CD4-positive, alpha-beta T cell (primary cell): ENCODE data around the gene BCL11B. TPM values are rescaled to one million over a fixed set of nuclear protein-coding genes. Genes with fewer than 3 reads are reported as not detected.

ENCODE experiments used
- ATAC-seq: fragments of 200-7000 bp; cut with Tn5 transposase; one replicate; pipeline ENCODE4 v1.10.0; 2022; ENCODE audit warnings: mild to moderate bottlenecking; ENCODE audit not compliant: poor library complexity
- CTCF ChIA-PET: fragments of 350-600 bp; sonication (Branson Sonifier 250); formaldehyde crosslinking; loops from one replicate; lab custom pipeline; 2021; ENCODE audit warnings: antibody characterized with exemption, inconsistent platforms; lab: Charles Lee
- POLR2A ChIA-PET: fragments of 350-600 bp; sonication (Branson Sonifier 250); formaldehyde crosslinking; loops from one replicate; lab custom pipeline; 2021; ENCODE audit warnings: antibody characterized with exemption, inconsistent platforms; lab: Charles Lee
- DNase-seq, 14 experiments: peaks; one replicate each; pipeline ENCODE4 v3.0.0-alpha.2; 2013 to 2020; ENCODE audit warnings: mixed read lengths in 2 of 14
- H3K27ac ChIP-seq, 2 donors: one replicate each; pipeline versions ENCODE4 v1.5.1 to v1.7.0; 2013; ENCODE audit warnings: low read length in 2 of 2, low read depth in 1 of 2, mild to moderate bottlenecking in 1 of 2
- H3K27me3 ChIP-seq, 2 experiments: 1 replicate in 1 of 2; 2 replicates in 1 of 2; pipeline versions ENCODE4 v1.6.1 to v1.7.0; 2013; ENCODE audit warnings: low read length in 2 of 2, control low read depth in 1 of 2, mild to moderate bottlenecking in 1 of 2, moderate library complexity in 1 of 2; ENCODE audit not compliant: insufficient read depth in 2 of 2, control insufficient read depth in 1 of 2
- H3K36me3 ChIP-seq: one replicate; pipeline ENCODE4 v1.6.1; 2013; ENCODE audit warnings: low read length, control low read depth; ENCODE audit not compliant: insufficient read depth
- H3K4me1 ChIP-seq: one replicate; pipeline ENCODE4 v1.6.1; 2013; ENCODE audit warnings: low read length, control low read depth; ENCODE audit not compliant: insufficient read depth
- H3K4me3 ChIP-seq: one replicate; pipeline ENCODE4 v1.5.1; 2013; ENCODE audit warnings: mild to moderate bottlenecking, low read length, moderate library complexity
- H3K9me3 ChIP-seq, 2 experiments: 1 replicate in 1 of 2; 2 replicates in 1 of 2; pipeline versions ENCODE4 v1.6.1 to v1.7.0; 2013; ENCODE audit warnings: low read length in 2 of 2, mild to moderate bottlenecking in 2 of 2, control low read depth in 1 of 2, moderate library complexity in 1 of 2; ENCODE audit not compliant: control insufficient read depth in 1 of 2, insufficient read depth in 1 of 2
- H3K27ac Mint-ChIP-seq: one replicate; pipeline ENCODE4 v1.8.0; 2020; ENCODE audit warnings: mixed read lengths
- H3K27me3 Mint-ChIP-seq: one replicate; pipeline ENCODE4 v1.8.0; 2021; ENCODE audit warnings: mixed read lengths
- H3K36me3 Mint-ChIP-seq: one replicate; pipeline ENCODE4 v1.8.0; 2021; ENCODE audit warnings: low read depth, mixed read lengths
- H3K4me1 Mint-ChIP-seq: one replicate; pipeline ENCODE4 v1.8.0; 2021; ENCODE audit warnings: low read depth, mixed read lengths
- H3K4me3 Mint-ChIP-seq: one replicate; pipeline ENCODE4 v1.8.0; 2020; ENCODE audit warnings: mild to moderate bottlenecking, mixed read lengths
- H3K9me3 Mint-ChIP-seq: one replicate; pipeline ENCODE4 v1.8.0; 2020; ENCODE audit warnings: mixed read lengths
- CTCF ChIP-seq: fragments of 200-600 bp; IDR thresholded peaks from one replicate; pipeline ENCODE4 v1.8.0; 2022; ENCODE audit warnings: antibody characterized with exemption, mild to moderate bottlenecking
- intact Hi-C, 2 experiments: fragments of 100-400 bp; cut with DNase I in 1 of 2; cut with micrococcal nuclease in 1 of 2; formaldehyde crosslinking; loops; one replicate each; pipeline versions ENCODE4 v1.15.1 to v1.9.0; 2023 to 2025; cut with DNase I, micrococcal nuclease
- total RNA-seq, 174 experiments: library from RNA in 2 of 174; stranded (reverse) in 2 of 174; gene quantifications; one replicate each; pipeline ENCODE4 v1.2.3 and lab custom pipeline; 2021 to 2026

BCL11B gene
- total RNA-seq, 2 experiments from 2014 or later: 244 to 254 TPM

GRCh38 chr14:99273766-99274345 is 1.9 kb upstream of the BCL11B start:
- peak in 5 of 14 experiments; percentile 26 to 56 (median 40) for DNase-seq
- peaks cover 35% of the 10 kb centered on the region for H3K4me1 ChIP-seq
- Mint-ChIP-seq H3K9me3 (no peaks in the 10 kb centered on the region), H3K27ac (peak overlapping the region; percentile 58), H3K27me3 (peaks cover 5% of the 10 kb centered on the region), H3K36me3 (peaks cover 30% of the 10 kb centered on the region), H3K4me3 (peak overlapping the region; percentile 84), H3K4me1 (peaks cover 52% of the 10 kb centered on the region)
- intact Hi-C loops: loop anchor here (2.0 to 10.0 kb wide), 8 partner anchors 832 to 1977 kb away; no protein-coding TSS in a partner anchor
- ChIA-PET CTCF (interaction anchor here (0.6 to 1.8 kb wide), 8 partner anchors 85 to 1296 kb away, joined by 3 to 9 read pairs (median 4); no protein-coding TSS in a partner anchor), POLR2A (interaction anchor here (0.9 to 64.5 kb wide), 5 partner anchors 56 to 1297 kb away, joined by 3 to 4389 read pairs (median 16); no protein-coding TSS in a partner anchor)
- no peak overlapping the region for H3K27ac ChIP-seq
- no peak for TF ChIP-seq CTCF
- peaks cover under 1% of the 10 kb centered on the region for H3K36me3 ChIP-seq
- no peak for ATAC-seq
- H3K27me3 ChIP-seq: no peaks in the 10 kb centered on the region
- peak overlapping the region; percentile 97 for H3K4me3 ChIP-seq
- no peaks in the 10 kb centered on the region for H3K9me3 ChIP-seq

GRCh38 chr14:99272899-99273765 is 1.1 kb upstream of the BCL11B start:
- Mint-ChIP-seq H3K4me3 (peak overlapping the region; percentile 100), H3K36me3 (peaks cover 37% of the 10 kb centered on the region), H3K9me3 (no peaks in the 10 kb centered on the region), H3K4me1 (peaks cover 50% of the 10 kb centered on the region), H3K27ac (peak overlapping the region; percentile 99), H3K27me3 (peaks cover 5% of the 10 kb centered on the region)
- H3K9me3 ChIP-seq: no peaks in the 10 kb centered on the region
- POLR2A ChIA-PET: interaction anchor here (1.1 to 64.5 kb wide), 10 partner anchors 12 to 1296 kb away, joined by 3 to 4389 read pairs (median 19); no protein-coding TSS in a partner anchor
- H3K27ac ChIP-seq: peak overlapping the region; percentile 9 to 12
- no peak for TF ChIP-seq CTCF
- no peaks in the 10 kb centered on the region for H3K27me3 ChIP-seq
- H3K4me3 ChIP-seq: peak overlapping the region; percentile 97
- H3K36me3 ChIP-seq: peaks cover 6% of the 10 kb centered on the region
- peaks cover 35% of the 10 kb centered on the region for H3K4me1 ChIP-seq
- peak in 5 of 14 experiments; percentile 43 to 72 (median 57) for DNase-seq
- intact Hi-C loops: loop anchor here (1.0 to 10.0 kb wide), 9 partner anchors 11 to 1976 kb away; no protein-coding TSS in a partner anchor
- CTCF ChIA-PET: interaction anchor here (1.0 to 1.9 kb wide), 7 partner anchors 19 to 1136 kb away, joined by 4 to 8 read pairs (median 7); no protein-coding TSS in a partner anchor
- no peak for ATAC-seq

GRCh38 chr14:99272632-99272898 is 568 bp upstream of the BCL11B start:
- Histone ChIP-seq H3K27ac (peak overlapping the region in 1 of 2 donors; percentile 45), H3K4me1 (peaks cover 36% of the 10 kb centered on the region), H3K27me3 (no peaks in the 10 kb centered on the region), H3K9me3 (no peaks in the 10 kb centered on the region), H3K36me3 (peaks cover 6% of the 10 kb centered on the region), H3K4me3 (peak overlapping the region; percentile 97)
- ChIA-PET POLR2A (interaction anchor here (0.6 to 64.5 kb wide), 21 partner anchors 11 to 1670 kb away, joined by 3 to 4389 read pairs (median 6); partner anchors contain the start of genes CCNK and SETD3), CTCF (interaction anchor here (0.9 to 1.9 kb wide), 10 partner anchors 19 to 1135 kb away, joined by 3 to 8 read pairs (median 6); no protein-coding TSS in a partner anchor)
- H3K36me3 Mint-ChIP-seq: peaks cover 43% of the 10 kb centered on the region
- no peak for TF ChIP-seq CTCF
- intact Hi-C loops: loop anchor here (1.0 to 10.0 kb wide), 9 partner anchors 10 to 1975 kb away; no protein-coding TSS in a partner anchor
- H3K4me1 Mint-ChIP-seq: peaks cover 48% of the 10 kb centered on the region
- peak overlapping the region; percentile 99 for H3K27ac Mint-ChIP-seq
- H3K27me3 Mint-ChIP-seq: peaks cover 5% of the 10 kb centered on the region
- ATAC-seq (no peak), DNase-seq (no peak)
- H3K4me3 Mint-ChIP-seq: peak overlapping the region; percentile 100
- no peaks in the 10 kb centered on the region for H3K9me3 Mint-ChIP-seq
